Stimulated activated CD8-positive, alpha-beta memory T cell treated with anti-CD3 and anti-CD28 coated beads, Interleukin-12 subunit alpha, Interleukin-12 subunit beta, amount 100 ng/mL, for 4 hours (primary cell): ENCODE results near the gene DIABLO.
"Not testable (repeated sequence)": the region's sequence is repeated elsewhere in the genome, so short reads cannot be mapped to it uniquely, and the experiment has no call there.

ENCODE experiments used
- DNase-seq: peaks from one replicate; pipeline ENCODE4 v3.0.0-alpha.2; 2020; ENCODE audit warnings: low read depth

Gene DIABLO

GRCh38 chr12:122208073-122208820 lies 17.6 kb downstream of the DIABLO start:
- no peak for DNase-seq

GRCh38 chr12:122207391-122207790 lies 18.5 kb downstream of the DIABLO start:
- no peak for DNase-seq

- no peak for DNase-seq
Measured at GRCh38 chr12:122206976-122207375, 18.9 kb downstream of the DIABLO start.

- DNase-seq, result no peak
Measured at GRCh38 chr12:122206111-122206881, 19.6 kb downstream of the DIABLO start.

- DNase-seq, result no peak
Measured at GRCh38 chr12:122205053-122205925, 20.6 kb downstream of the DIABLO start.

GRCh38 chr12:122204167-122205052 lies 21.4 kb downstream of the DIABLO start:
- no peak for DNase-seq

- peak; percentile 59 for DNase-seq
Measured at GRCh38 chr12:122203301-122204166, 22.3 kb downstream of the DIABLO start, which contains the start of gene B3GNT4. Gene B3GNT4, plus strand, starts transcription at chr12:122203709. Its CDS starts 910 bp downstream, at chr12:122204619.

- DNase-seq, result not testable (repeated sequence)
Measured at GRCh38 chr12:122202811-122203210, 23.0 kb downstream of the DIABLO start.

- DNase-seq, result no peak
Measured at GRCh38 chr12:122202017-122202416, 23.8 kb downstream of the DIABLO start.

GRCh38 chr12:122201381-122201780 lies 24.5 kb downstream of the DIABLO start:
- no peak for DNase-seq

- DNase-seq, result no peak
Measured at GRCh38 chr12:122200541-122201175, 25.2 kb downstream of the DIABLO start.

GRCh38 chr12:122199484-122200355 lies 26.1 kb downstream of the DIABLO start:
- DNase-seq, result no peak

- no peak for DNase-seq
Measured at GRCh38 chr12:122197612-122197966, 28.3 kb downstream of the DIABLO start.

- DNase-seq, result no peak
Measured at GRCh38 chr12:122195405-122195804, 30.4 kb downstream of the DIABLO start.

GRCh38 chr12:122194804-122195203 lies 31.0 kb downstream of the DIABLO start:
- no peak for DNase-seq

- DNase-seq, result no peak
Measured at GRCh38 chr12:122192441-122192840, 33.4 kb downstream of the DIABLO start.

- DNase-seq, result peak; percentile 32
Measured at GRCh38 chr12:122190842-122191668, 34.8 kb downstream of the DIABLO start.
